IMR-90 (cell line): ENCODE data around the gene C1orf87. TPM values are rescaled to one million over a fixed set of nuclear protein-coding genes. Genes with fewer than 3 reads are reported as not detected.

Source experiments
- ATAC-seq: fragments of 200-7000 bp; cut with Tn5 transposase; 2 replicates; pipeline ENCODE4 v1.9.1; 2020; ENCODE audit warnings: low read depth, mild to moderate bottlenecking, moderate library complexity
- BruUV-seq: library from RNA; stranded (reverse); fragments of 400-500 nt; replicated peaks from 2 replicates; lab custom pipeline; 2021; lab: Mats Ljungman, UMichigan
- CTCF ChIA-PET: fragments of 300-600 bp; formaldehyde crosslinking; extraction: SDS; loops from one replicate; lab custom pipeline; 2021; ENCODE audit warnings: antibody characterized with exemption; lab: Yijun Ruan, JAX
- POLR2A ChIA-PET: fragments of 300-600 bp; sonication (Branson Sonifier 250); formaldehyde crosslinking; loops from one replicate; lab custom pipeline; 2022; ENCODE audit warnings: antibody characterized with exemption; ENCODE audit not compliant: unreplicated experiment; lab: Charles Lee
- DNase-seq: peaks from one replicate; pipeline ENCODE4 v3.0.0; 2013
- H2AFZ ChIP-seq: replicated peaks from 2 replicates; pipeline ENCODE3; 2013; ENCODE audit warnings: low read length, mild to moderate bottlenecking; ENCODE audit not compliant: poor library complexity
- H2AK5ac ChIP-seq: 2 replicates; pipeline ENCODE4 v1.6.1; 2013; ENCODE audit warnings: low read depth, low read length, inconsistent platforms
- H2AK9ac ChIP-seq: replicated peaks from 2 replicates; pipeline ENCODE3; 2013; ENCODE audit warnings: mild to moderate bottlenecking, low read depth, low read length, moderate library complexity; ENCODE audit not compliant: poor library complexity
- H2BK120ac ChIP-seq: 2 replicates; pipeline ENCODE4 v1.6.1; 2013; ENCODE audit warnings: low read depth, low read length, inconsistent platforms
- H2BK15ac ChIP-seq: 3 replicates; pipeline ENCODE4 v1.6.1; 2013; ENCODE audit warnings: low read depth, low read length, inconsistent platforms
- H2BK20ac ChIP-seq: 2 replicates; pipeline ENCODE4 v1.6.1; 2013; ENCODE audit warnings: low read depth, mild to moderate bottlenecking, inconsistent platforms, low read length, moderate library complexity
- H2BK5ac ChIP-seq: 2 replicates; pipeline ENCODE4 v1.6.1; 2013; ENCODE audit warnings: mild to moderate bottlenecking, low read depth, low read length, inconsistent platforms; ENCODE audit not compliant: poor library complexity, severe bottlenecking
- H3K14ac ChIP-seq: replicated peaks from 2 replicates; pipeline ENCODE4 v1.6.1; 2013; ENCODE audit warnings: low read depth, low read length, inconsistent platforms
- H3K18ac ChIP-seq: 2 replicates; pipeline ENCODE4 v1.6.1; 2013; ENCODE audit warnings: low read depth, low read length, control low read depth
- H3K23ac ChIP-seq: 2 replicates; pipeline ENCODE4 v1.6.1; 2013; ENCODE audit warnings: low read depth, low read length, inconsistent platforms
- H3K27ac ChIP-seq: 2 replicates; pipeline ENCODE4 v1.5.1; 2013; ENCODE audit warnings: mild to moderate bottlenecking, control low read depth, low read length; ENCODE audit not compliant: insufficient read depth
- H3K27me3 ChIP-seq: 2 replicates; pipeline ENCODE4 v1.6.1; 2013; ENCODE audit warnings: low read length; ENCODE audit not compliant: control insufficient read depth, insufficient read depth
- H3K36me3 ChIP-seq: 2 replicates; pipeline ENCODE4 v1.6.1; 2013; ENCODE audit warnings: low read length, mixed read lengths; ENCODE audit not compliant: control insufficient read depth, insufficient read depth
- H3K4ac ChIP-seq: 2 replicates; pipeline ENCODE4 v1.6.1; 2013; ENCODE audit warnings: low read depth, low read length, inconsistent platforms
- H3K4me1 ChIP-seq: 2 replicates; pipeline ENCODE4 v1.6.1; 2013; ENCODE audit warnings: low read length, mixed read lengths; ENCODE audit not compliant: control insufficient read depth, insufficient read depth
- H3K4me2 ChIP-seq: 2 replicates; pipeline ENCODE4 v1.6.1; 2013; ENCODE audit warnings: low read depth, mild to moderate bottlenecking, control low read depth, low read length, moderate library complexity
- H3K4me3 ChIP-seq: 2 replicates; pipeline ENCODE4 v1.5.1; 2013; ENCODE audit warnings: low read depth, mild to moderate bottlenecking, control low read depth, low read length, moderate library complexity; ENCODE audit not compliant: insufficient read depth
- H3K56ac ChIP-seq: 2 replicates; pipeline ENCODE4 v1.6.1; 2013; ENCODE audit warnings: low read length, inconsistent platforms; ENCODE audit not compliant: insufficient read depth; ENCODE audit errors: extremely low read depth
- H3K79me1 ChIP-seq, 2 experiments: 2 replicates each; pipeline ENCODE4 v1.6.1; 2013; ENCODE audit warnings: low read length in 2 of 2, inconsistent platforms in 1 of 2, low read depth in 1 of 2
- H3K9ac ChIP-seq: 2 replicates; pipeline ENCODE4 v1.6.1; 2013; ENCODE audit warnings: low read depth, low read length, control low read depth
- H3K9me1 ChIP-seq: 2 replicates; pipeline ENCODE4 v1.6.1; 2013; ENCODE audit warnings: low read length, inconsistent platforms; ENCODE audit not compliant: insufficient read depth
- H3K9me3 ChIP-seq: 2 replicates; pipeline ENCODE4 v1.6.1; 2013; ENCODE audit warnings: low read length; ENCODE audit not compliant: control insufficient read depth, insufficient read depth
- H4K20me1 ChIP-seq: 2 replicates; pipeline ENCODE4 v1.6.1; 2013; ENCODE audit warnings: low read length, inconsistent platforms; ENCODE audit not compliant: insufficient read depth
- H4K5ac ChIP-seq: 2 replicates; pipeline ENCODE4 v1.6.1; 2013; ENCODE audit warnings: mild to moderate bottlenecking, low read depth, low read length, control low read depth
- H4K8ac ChIP-seq, 2 experiments: 2 replicates each; pipeline ENCODE4 v1.6.1; 2013; ENCODE audit warnings: low read depth in 2 of 2, low read length in 2 of 2, control low read depth in 1 of 2, inconsistent platforms in 1 of 2
- H4K91ac ChIP-seq: 2 replicates; pipeline ENCODE4 v1.6.1; 2013; ENCODE audit warnings: low read depth, low read length, inconsistent platforms; ENCODE audit not compliant: insufficient read depth
- BHLHE40 ChIP-seq: fragments of 150-350 bp; IDR thresholded peaks from 2 replicates; pipeline ENCODE4 v1.6.1; 2016; ENCODE audit warnings: mild to moderate bottlenecking, low read depth, low read length
- CEBPB ChIP-seq: IDR thresholded peaks from 2 replicates; pipeline ENCODE4 v1.6.1; 2012; ENCODE audit warnings: low read depth, low read length, improper control_type of control experiment
- CHD1 ChIP-seq: IDR thresholded peaks from 2 replicates; pipeline ENCODE4 v1.6.1; 2012; ENCODE audit warnings: low read depth, low read length, improper control_type of control experiment
- CTCF ChIP-seq: conservative IDR thresholded peaks from 2 replicates; pipeline ENCODE4 v1.5.1; 2012; ENCODE audit warnings: mild to moderate bottlenecking, low read depth, low read length, improper control_type of control experiment
- ELK1 ChIP-seq: fragments of 150-350 bp; IDR thresholded peaks from 2 replicates; pipeline ENCODE4 v1.6.1; 2016; ENCODE audit warnings: low read depth, mild to moderate bottlenecking, low read length, moderate library complexity, borderline replicate concordance
- FOS ChIP-seq: fragments of 150-350 bp; IDR thresholded peaks from 2 replicates; pipeline ENCODE4 v1.6.1; 2016; ENCODE audit warnings: low read depth, low read length
- MAFK ChIP-seq: IDR thresholded peaks from 2 replicates; pipeline ENCODE4 v1.6.1; 2012; ENCODE audit warnings: low read depth, low read length, improper control_type of control experiment
- MAZ ChIP-seq: IDR thresholded peaks from 2 replicates; pipeline ENCODE4 v1.6.1; 2012; ENCODE audit warnings: low read depth, mild to moderate bottlenecking, low read length, improper control_type of control experiment, moderate library complexity, borderline replicate concordance
- MXI1 ChIP-seq: IDR thresholded peaks from 2 replicates; pipeline ENCODE4 v1.6.1; 2012; ENCODE audit warnings: low read depth, mild to moderate bottlenecking, low read length, moderate library complexity, borderline replicate concordance
- NFE2L2 ChIP-seq: fragments of 150-350 bp; IDR thresholded peaks from 2 replicates; pipeline ENCODE4 v1.6.1; 2016; ENCODE audit warnings: low read depth, mild to moderate bottlenecking, low read length
- POLR2A ChIP-seq: IDR thresholded peaks from 2 replicates; pipeline ENCODE4 v1.6.1; 2012; ENCODE audit warnings: mild to moderate bottlenecking, low read depth, low read length
- RAD21 ChIP-seq: IDR thresholded peaks from 2 replicates; pipeline ENCODE4 v1.6.1; 2012; ENCODE audit warnings: low read length, improper control_type of control experiment
- RCOR1 ChIP-seq: IDR thresholded peaks from 2 replicates; pipeline ENCODE4 v1.6.1; 2012; ENCODE audit warnings: mild to moderate bottlenecking, low read length, improper control_type of control experiment; ENCODE audit not compliant: insufficient replicate concordance
- RFX5 ChIP-seq: IDR thresholded peaks from 2 replicates; pipeline ENCODE4 v1.8.0; 2012; ENCODE audit warnings: low read depth, mild to moderate bottlenecking, low read length, moderate library complexity
- SMC3 ChIP-seq: fragments of 150-350 bp; IDR thresholded peaks from 2 replicates; pipeline ENCODE4 v1.6.1; 2016; ENCODE audit warnings: low read depth, mild to moderate bottlenecking, antibody characterized with exemption, low read length, moderate library complexity
- USF2 ChIP-seq: fragments of 150-350 bp; IDR thresholded peaks from 2 replicates; pipeline ENCODE4 v1.6.1; 2017; ENCODE audit warnings: mild to moderate bottlenecking, antibody characterized with exemption, low read length, low read depth
- WGBS, 2 experiments: methylation state at CpG; one replicate each; pipeline versions ENCODE4 v1.1.5 to v1.1.7; 2013; ENCODE audit warnings: missing lambda C conversion rate in 2 of 2; ENCODE audit not compliant: insufficient read length in 1 of 2; ENCODE audit errors: extremely low coverage in 2 of 2; 5-methylcytosine and 5-hydroxymethylcytosine counted together
- dilution Hi-C: fragments of 300-500 bp; cut with HindIII; formaldehyde crosslinking; loops from one replicate; pipeline ENCODE4 v1.14.3; 2018; ENCODE audit warnings: low sequenced_read_pairs; ENCODE audit not compliant: unreplicated experiment
- in situ Hi-C: fragments of 300-500 bp; cut with MboI; formaldehyde crosslinking; loops from 3 replicates; pipeline ENCODE4 v1.14.3; 2019; ENCODE audit warnings: low sequenced_read_pairs, inconsistent platforms, mixed read lengths
- intact Hi-C: fragments of 100-400 bp; cut with micrococcal nuclease; formaldehyde crosslinking; loops from 2 replicates; pipeline ENCODE4 v1.10.0; 2022
- polyA plus RNA-seq, 3 experiments: library from polyadenylated mRNA; depleted of rRNA; stranded (reverse); fragments of >200 nt; gene quantifications; 2 replicates each; pipeline ENCODE4 v1.2.3, GENCODE V29; 2012; ENCODE audit warnings: low replicate concordance in 1 of 3
- total RNA-seq: library from RNA; depleted of rRNA; stranded (reverse); fragments of >200 nt; gene quantifications from 2 replicates; pipeline ENCODE4 v1.2.3, GENCODE V29; 2012

The C1orf87 gene
- total and polyA plus RNA-seq, 2 of the 4 experiments (the other 2 are of a cell fraction) = not detected

- Histone ChIP-seq H2AFZ (no peak overlapping the region), H2AK5ac (no peak overlapping the region), H4K5ac (no peak overlapping the region), H3K4ac (no peak overlapping the region), H3K36me3 (no peaks in the 10 kb centered on the region), H4K8ac (no peak overlapping the region), H3K9ac (no peak overlapping the region), H4K91ac (no peak overlapping the region), H3K27me3 (no peaks in the 10 kb centered on the region), H3K56ac (no peak overlapping the region), H3K9me1 (no peaks in the 10 kb centered on the region), H3K18ac (no peak overlapping the region), H3K4me2 (no peak overlapping the region), H2BK5ac (no peak overlapping the region), H2AK9ac (no peak overlapping the region), H2BK120ac (no peak overlapping the region), H3K27ac (no peak overlapping the region), H3K79me1 (no peaks in the 10 kb centered on the region), H3K4me1 (no peaks in the 10 kb centered on the region), H3K23ac (no peak overlapping the region), H2BK15ac (no peak overlapping the region), H3K4me3 (no peak overlapping the region), H3K14ac (no peak overlapping the region), H4K20me1 (no peaks in the 10 kb centered on the region), H3K9me3 (no peaks in the 10 kb centered on the region), H2BK20ac (no peak overlapping the region)
- POLR2A ChIA-PET = no interaction called here
- no CpG with 5 or more reads among the region's 1 CpG for WGBS, 2 experiments
- intact Hi-C loops (no loop called here), in situ Hi-C loops (no loop called here), dilution Hi-C loops (no loop called here)
- CTCF ChIA-PET = no interaction called here
- ATAC-seq (no peak), DNase-seq (no peak)
- no TSS peak for BruUV-seq
- no peak for TF ChIP-seq CHD1
- TF ChIP-seq CEBPB = no peak
- no peak for TF ChIP-seq ELK1
- TF ChIP-seq RCOR1 = no peak
- no peak for TF ChIP-seq POLR2A
- TF ChIP-seq RFX5 = no peak
- no peak for TF ChIP-seq BHLHE40
- no peak for TF ChIP-seq NFE2L2
- no peak for TF ChIP-seq USF2
- TF ChIP-seq CTCF = no peak
- no peak for TF ChIP-seq MXI1
- TF ChIP-seq SMC3 = no peak
- no peak for TF ChIP-seq RAD21
- TF ChIP-seq MAZ = no peak
- TF ChIP-seq FOS = no peak
- TF ChIP-seq MAFK = no peak
These were observed 40.5 kb downstream of the C1orf87 start for GRCh38 chr1:60033066-60033465.
